K562 treated with DMSO at 1 percent for 48 hours (cell line): Measurements from ENCODE around the gene OR5T3. TPM values are rescaled to one million over a fixed set of nuclear protein-coding genes. Genes with fewer than 3 reads are reported as not detected.

ENCODE experiments used
- total RNA-seq: library from RNA; unstranded; fragments of 300-600 nt; gene quantifications from 2 replicates; pipeline ENCODE4 v1.2.3, GENCODE V29; 2022; ENCODE audit warnings: low replicate concordance; ENCODE audit errors: extremely low read depth

Gene OR5T3
- not detected in 2 replicates for total RNA-seq

DNA sequence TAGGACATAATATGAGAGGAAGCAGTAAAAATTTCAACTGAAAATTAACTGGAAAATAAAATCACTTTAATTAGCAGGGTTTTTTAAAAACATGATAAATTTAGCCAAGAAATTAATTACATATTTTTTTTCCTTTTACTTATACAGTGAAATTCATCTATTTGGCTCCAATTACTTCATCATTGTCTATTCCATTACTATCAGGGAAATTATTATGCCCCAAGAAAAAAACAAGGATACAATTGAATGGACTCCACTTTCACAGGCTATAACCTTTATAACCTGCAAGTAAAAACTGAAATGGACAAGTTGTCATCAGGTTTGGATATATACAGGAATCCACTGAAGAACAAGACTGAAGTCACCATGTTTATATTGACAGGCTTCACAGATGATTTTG, at the start of gene OR5T3:
Gene OR5T3, plus strand, starts transcription at position 301 of the 400 bp plus-strand sequence. Its CDS starts 0 bp downstream, at position 301.

GRCh38 chr11:56234155-56234554, 17.9 kb upstream of the OR5T3 start, which contains the start of gene OR5T2:
OR5T2 (minus strand) TSS chr11:56234255; CDS start chr11:56233062, 1,193 bp downstream.

DNA sequence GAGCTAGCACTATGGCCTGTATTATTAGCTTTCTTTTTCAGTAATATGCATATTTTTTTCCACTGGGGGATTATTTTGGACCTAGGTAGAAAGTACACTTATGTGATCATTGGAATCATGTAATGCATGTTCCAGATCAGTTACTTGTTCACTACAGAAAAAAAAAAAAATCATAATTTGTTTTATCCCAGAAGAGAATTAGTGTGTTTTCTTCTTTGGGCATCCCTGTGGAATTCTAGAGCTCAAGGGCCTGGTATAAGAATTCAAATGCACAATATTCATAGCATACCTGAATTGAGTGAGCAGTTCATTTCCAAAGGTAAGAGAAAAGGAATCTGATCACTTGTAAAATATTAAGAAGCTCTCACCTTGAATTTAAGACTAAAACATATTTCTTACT, 21.8 kb downstream of the OR5T3 start, which contains the start of gene OR5T1:
Gene OR5T1, plus strand, starts transcription at position 301 of the 400 bp plus-strand sequence. CDS start 1,485 bp downstream, outside the sequence.

GRCh38 chr11:56292154-56292553, 40.1 kb downstream of the OR5T3 start, which contains the start of gene OR8H1:
OR8H1 (minus strand) TSS chr11:56292254; CDS start chr11:56291062, 1,192 bp downstream.

Other genes with a start within 250 kb of the OR5T3 start
- not detected in 2 replicates for gene OR5AS1, start 224.6 kb upstream of the OR5T3 start, total RNA-seq
- not detected in 2 replicates for gene OR8I2, start 158.9 kb upstream of the OR5T3 start, total RNA-seq
- not detected in 2 replicates for gene OR8H2, start 148.6 kb upstream of the OR5T3 start, total RNA-seq
- not detected in 2 replicates for gene OR8H3, start 129.9 kb upstream of the OR5T3 start, total RNA-seq
- not detected in 2 replicates for gene OR8J3, start 112.1 kb upstream of the OR5T3 start, total RNA-seq
- gene OR8K5, start 91.9 kb upstream of the OR5T3 start, total RNA-seq, result not detected in 2 replicates
- not detected in 2 replicates for gene OR5J2, start 75.6 kb upstream of the OR5T3 start, total RNA-seq
- not detected in 2 replicates for gene OR5T2, start 18.0 kb upstream of the OR5T3 start, total RNA-seq
- gene OR5T1, start 21.9 kb downstream of the OR5T3 start, total RNA-seq, result not detected in 2 replicates
- not detected in 2 replicates for gene OR8H1, start 40.0 kb downstream of the OR5T3 start, total RNA-seq
- gene OR8K3, start 62.9 kb downstream of the OR5T3 start, total RNA-seq, result not detected in 2 replicates
- gene OR8K1, start 93.8 kb downstream of the OR5T3 start, total RNA-seq, result not detected in 2 replicates
- gene OR8J1, start 102.0 kb downstream of the OR5T3 start, total RNA-seq, result not detected in 2 replicates
- not detected in 2 replicates for gene OR8U1, start 123.4 kb downstream of the OR5T3 start, total RNA-seq
- not detected in 2 replicates for gene OR5AL1, start 160.4 kb downstream of the OR5T3 start, total RNA-seq
- gene OR5M3, start 221.1 kb downstream of the OR5T3 start, total RNA-seq, result not detected in 2 replicates
- gene OR5M8, start 239.1 kb downstream of the OR5T3 start, total RNA-seq, result not detected in 2 replicates